GM10266 (cell line): Measurements from ENCODE around the gene STAT1.
"Not testable (repeated sequence)": the region's sequence is repeated elsewhere in the genome, so short reads cannot be mapped to it uniquely, and the experiment has no call there.

Experiments
- DNase-seq: peaks from one replicate; pipeline ENCODE4 v3.0.0; 2012; ENCODE audit errors: extremely low spot score
- CTCF ChIP-seq: IDR thresholded peaks from 2 replicates; pipeline ENCODE4 v1.5.1; 2012; ENCODE audit warnings: mild to moderate bottlenecking, low read depth; ENCODE audit not compliant: control insufficient read depth, insufficient read depth; ENCODE audit errors: missing control alignments

The STAT1 gene

DNA sequence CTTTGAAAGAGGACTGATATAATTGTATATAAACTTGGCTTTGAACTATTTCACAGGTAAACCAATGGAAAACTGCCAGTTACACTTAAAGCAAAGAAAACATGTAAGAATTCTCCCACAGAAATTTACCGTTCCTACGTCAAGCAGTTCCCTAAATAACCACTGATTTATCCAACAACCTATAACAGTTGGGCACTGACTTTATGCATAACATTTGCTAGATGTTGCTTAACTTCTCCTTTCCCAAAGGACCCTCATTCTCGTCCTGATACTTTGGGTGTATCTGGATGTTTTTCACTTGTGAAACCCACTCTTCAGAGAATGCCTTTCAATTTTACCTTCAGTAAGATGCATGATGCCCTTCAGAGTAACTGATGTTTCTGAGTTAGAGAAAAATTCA lies 43.8 kb downstream of the STAT1 start:
- no peak for TF ChIP-seq CTCF
- DNase-seq, result no peak

DNA sequence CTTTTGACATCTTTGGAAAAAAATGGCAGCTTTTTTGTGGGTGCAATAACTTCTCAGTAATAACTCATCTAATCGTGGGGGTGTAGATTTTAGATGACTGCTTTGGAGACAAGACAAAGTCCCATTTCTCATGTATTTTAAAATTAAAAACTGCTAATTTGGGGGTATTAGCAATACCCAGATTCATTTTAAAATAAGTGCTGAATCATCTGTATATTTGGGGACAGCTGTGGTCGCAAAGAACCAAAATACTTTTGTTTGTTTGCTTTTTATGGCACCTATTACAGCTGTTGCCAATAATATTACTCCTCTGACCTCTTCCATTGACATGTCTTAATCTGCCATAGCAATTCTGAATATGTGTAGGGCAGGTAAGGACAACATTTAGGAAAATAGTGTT lies 45.4 kb downstream of the STAT1 start:
- DNase-seq, result no peak
- no peak for TF ChIP-seq CTCF

GRCh38 chr2:190965580-190966222 lies 48.3 kb downstream of the STAT1 start:
- TF ChIP-seq CTCF, result no peak
- DNase-seq, result no peak

- DNase-seq, result no peak
- no peak for TF ChIP-seq CTCF
These were observed 49.7 kb downstream of the STAT1 start for GRCh38 chr2:190964170-190964795.

- no peak for TF ChIP-seq CTCF
- DNase-seq, result no peak
These were observed 50.9 kb downstream of the STAT1 start for GRCh38 chr2:190963088-190963487.

- DNase-seq, result peak; percentile 31
- no peak for TF ChIP-seq CTCF
These were observed 52.0 kb downstream of the STAT1 start for GRCh38 chr2:190961918-190962487.

DNA sequence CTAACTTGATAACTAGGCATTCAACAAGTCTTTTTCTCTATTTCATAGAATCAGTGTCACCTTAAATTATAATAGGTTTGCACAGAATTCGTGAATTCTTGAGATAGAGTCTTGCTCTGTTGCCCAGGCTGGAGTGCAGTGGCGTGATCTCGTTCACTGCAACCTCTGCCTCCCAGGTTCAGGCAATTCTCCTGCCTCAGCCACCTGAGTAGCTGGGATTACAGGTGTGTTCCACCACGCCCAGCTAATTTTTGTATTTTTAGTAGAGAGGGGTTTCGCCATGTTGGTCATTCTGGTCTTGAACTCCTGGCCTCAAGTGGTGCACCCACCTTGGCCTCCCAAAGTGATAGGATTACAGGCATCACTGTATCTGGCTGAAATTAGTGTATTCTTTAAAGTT lies 52.9 kb downstream of the STAT1 start:
- not testable (repeated sequence) for DNase-seq
